Breast epithelium (tissue), 4 donors: Measurements from ENCODE around the gene KLHL12. TPM values are rescaled to one million over a fixed set of nuclear protein-coding genes. Genes with fewer than 3 reads are reported as not detected.

Experiments used
- DNase-seq, 2 donors: peaks; one replicate each; pipeline ENCODE4 v3.0.0-alpha.2; 2019; ENCODE audit warnings: low spot score in 2 of 2
- H3K27ac ChIP-seq, 2 donors: fragments of 200-600 bp; sonication (generic) in 1 of 2; one replicate each; pipeline ENCODE4 v1.5.1; 2016 to 2019; ENCODE audit warnings: mild to moderate bottlenecking in 1 of 2
- H3K27me3 ChIP-seq, 2 donors: fragments of 200-600 bp; sonication (generic) in 1 of 2; one replicate each; pipeline versions ENCODE4 v1.5.1 to v1.6.0; 2017 to 2019; ENCODE audit warnings: control low read depth in 1 of 2, mild to moderate bottlenecking in 1 of 2
- H3K36me3 ChIP-seq: fragments of 200-600 bp; one replicate; pipeline ENCODE4 v1.5.1; 2019
- H3K4me1 ChIP-seq, 2 donors: fragments of 200-600 bp; sonication (generic); one replicate each; pipeline ENCODE4 v1.5.1; 2016 to 2019; ENCODE audit warnings: control low read depth in 1 of 2
- H3K4me3 ChIP-seq, 3 donors: fragments of 200-600 bp; sonication (generic); 1 replicate in 2 of 3; 2 replicates in 1 of 3; pipeline ENCODE4 v1.5.1; 2016 to 2019; ENCODE audit warnings: mild to moderate bottlenecking in 3 of 3, moderate library complexity in 2 of 3
- H3K9me3 ChIP-seq, 2 donors: fragments of 200-600 bp; sonication (generic) in 1 of 2; one replicate each; pipeline ENCODE4 v1.5.1; 2016 to 2019; ENCODE audit warnings: control low read depth in 1 of 2
- CTCF ChIP-seq, 3 donors: fragments of 450-650 bp; IDR thresholded peaks; one replicate each; pipeline ENCODE4 v1.5.1; 2016 to 2017; ENCODE audit warnings: antibody characterized with exemption in 3 of 3, mild to moderate bottlenecking in 3 of 3, moderate library complexity in 3 of 3
- POLR2A ChIP-seq: fragments of 450-650 bp; IDR thresholded peaks from one replicate; pipeline ENCODE4 v1.6.1; 2016; ENCODE audit warnings: antibody characterized with exemption, mild to moderate bottlenecking, moderate library complexity
- POLR2AphosphoS5 ChIP-seq, 3 donors: sonication (generic); formaldehyde crosslinking; IDR thresholded peaks; one replicate each; pipeline ENCODE4 v1.6.1; 2017; ENCODE audit warnings: antibody characterized with exemption in 3 of 3
- intact Hi-C: fragments of 100-400 bp; cut with DNase I; formaldehyde crosslinking; loops from one replicate; pipeline ENCODE4 v1.15.1; 2023; ENCODE audit warnings: low total_unique reads
- total RNA-seq, 3 donors: library from RNA; depleted of rRNA; stranded (reverse); fragments of >200 nt; gene quantifications; one replicate each; pipeline ENCODE4 v1.1.0, GENCODE V29; 2016

The KLHL12 gene
- total RNA-seq, 3 donors from 2014 or later = 21.3 to 26.4 (median 25.5) TPM

GRCh38 chr1:202957733-202958543 is 30.9 kb upstream of the KLHL12 start, which contains the start of gene ADIPOR1:
Gene ADIPOR1 (minus strand): TSS chr1:202958312. CDS start chr1:202951070, 7,242 bp downstream.
- Histone ChIP-seq H3K4me3 (peak within 1 kb of the TSS; percentile 96 to 99 (median 98)), H3K27ac (peak within 1 kb of the TSS; percentile 98), H3K9me3 (no peaks in the 10 kb centered on the region), H3K4me1 (peaks cover 8 to 14% of the 10 kb centered on the region in 2 donors), H3K36me3 (no peaks in the 10 kb centered on the region), H3K27me3 (no peaks in the 10 kb centered on the region)
- TF ChIP-seq POLR2AphosphoS5 (IDR thresholded peaks at IDR 0.05) (peak; percentile 67 to 96 (median 82)), CTCF (IDR thresholded peaks at IDR 0.05) (peak in 1 of 3 donors; percentile 29), POLR2A (peak; percentile 56)
- intact Hi-C loops = no loop called here
- DNase-seq = peak; percentile 93 to 94

GRCh38 chr1:202956969-202957368 is 29.9 kb upstream of the KLHL12 start:
- intact Hi-C loops = no loop called here
- H3K4me1 ChIP-seq = peaks cover 11 to 14% of the 10 kb centered on the region in 2 donors
- no peaks in the 10 kb centered on the region for H3K36me3 ChIP-seq
- H3K27ac ChIP-seq = peak overlapping the region in 1 of 2 donors; percentile 98
- peak overlapping the region; percentile 96 to 99 (median 98) for H3K4me3 ChIP-seq
- TF ChIP-seq POLR2AphosphoS5 (IDR thresholded peaks at IDR 0.05) = no peak
- TF ChIP-seq POLR2A = no peak
- TF ChIP-seq CTCF (IDR thresholded peaks at IDR 0.05) = no peak
- H3K27me3 ChIP-seq = no peaks in the 10 kb centered on the region
- no peak for DNase-seq
- no peaks in the 10 kb centered on the region for H3K9me3 ChIP-seq

GRCh38 chr1:202954057-202954745 is 27.2 kb upstream of the KLHL12 start:
- H3K36me3 ChIP-seq = no peaks in the 10 kb centered on the region
- intact Hi-C loops = no loop called here
- H3K27me3 ChIP-seq = no peaks in the 10 kb centered on the region
- TF ChIP-seq POLR2AphosphoS5 (IDR thresholded peaks at IDR 0.05) (no peak), POLR2A (no peak), CTCF (IDR thresholded peaks at IDR 0.05) (no peak)
- no peaks in the 10 kb centered on the region for H3K9me3 ChIP-seq
- H3K27ac ChIP-seq = peak overlapping the region; percentile 28 to 74
- H3K4me3 ChIP-seq = no peak overlapping the region
- DNase-seq = no peak
- peaks cover 11 to 14% of the 10 kb centered on the region in 2 donors for H3K4me1 ChIP-seq

GRCh38 chr1:202953392-202953791 is 26.4 kb upstream of the KLHL12 start:
- intact Hi-C loops = no loop called here
- no peak for DNase-seq
- Histone ChIP-seq H3K4me1 (peaks cover 11 to 14% of the 10 kb centered on the region in 2 donors), H3K4me3 (no peak overlapping the region), H3K27ac (peak overlapping the region; percentile 8 to 74), H3K9me3 (no peaks in the 10 kb centered on the region), H3K27me3 (no peaks in the 10 kb centered on the region), H3K36me3 (no peaks in the 10 kb centered on the region)
- no peak for TF ChIP-seq POLR2A
- no peak for TF ChIP-seq POLR2AphosphoS5 (IDR thresholded peaks at IDR 0.05)
- no peak for TF ChIP-seq CTCF (IDR thresholded peaks at IDR 0.05)

GRCh38 chr1:202952818-202953217 is 25.8 kb upstream of the KLHL12 start:
- Histone ChIP-seq H3K4me1 (peaks cover 11 to 14% of the 10 kb centered on the region in 2 donors), H3K4me3 (no peak overlapping the region), H3K9me3 (no peaks in the 10 kb centered on the region), H3K36me3 (no peaks in the 10 kb centered on the region), H3K27ac (peak overlapping the region; percentile 64 to 87), H3K27me3 (no peaks in the 10 kb centered on the region)
- DNase-seq = peak in 1 of 2 donors; percentile 81
- intact Hi-C loops = no loop called here
- TF ChIP-seq CTCF (IDR thresholded peaks at IDR 0.05) = no peak
- TF ChIP-seq POLR2AphosphoS5 (IDR thresholded peaks at IDR 0.05) = peak in 1 of 3 donors; percentile 56
